K562 (cell line): ENCODE results near the gene CACNA1S. TPM values are rescaled to one million over a fixed set of nuclear protein-coding genes. Genes with fewer than 3 reads are reported as not detected.
A peak's percentile ranks its signal among the peaks of the same experiment; 100 is the strongest.

Source experiments
- BRCA1 ChIP-seq, 2 experiments: fragments of 450-650 bp in 1 of 2; sonication (generic) in 1 of 2; formaldehyde crosslinking in 1 of 2; IDR thresholded peaks; 2 replicates each; pipeline versions ENCODE4 v1.5.0 to v1.6.1; 2017 to 2020; ENCODE audit warnings: mild to moderate bottlenecking in 1 of 2, missing genetic modification reagents in 1 of 2
- DDX20 ChIP-seq: fragments of 450-650 bp; IDR thresholded peaks from 2 replicates; pipeline ENCODE4 v1.6.1; 2016; ENCODE audit warnings: missing genetic modification characterization, low read depth, mild to moderate bottlenecking, missing compliant biosample characterization, moderate library complexity
- FOXM1 ChIP-seq, 2 experiments: fragments of 450-650 bp in 1 of 2; sonication (generic) in 1 of 2; formaldehyde crosslinking in 1 of 2; IDR thresholded peaks; 2 replicates each; pipeline versions ENCODE4 v1.6.1 to v1.9.0; 2017 to 2022; ENCODE audit warnings: low read depth in 2 of 2, mild to moderate bottlenecking in 2 of 2, missing genetic modification reagents in 1 of 2, moderate library complexity in 1 of 2
- GATAD2B ChIP-seq: fragments of 450-650 bp; IDR thresholded peaks from 2 replicates; pipeline ENCODE4 v1.6.1; 2017; ENCODE audit warnings: mild to moderate bottlenecking, borderline replicate concordance
- ILK ChIP-seq: fragments of 450-650 bp; IDR thresholded peaks from 2 replicates; pipeline ENCODE4 v1.6.1; 2016; ENCODE audit warnings: missing genetic modification characterization, low read depth, mild to moderate bottlenecking, missing compliant biosample characterization, moderate library complexity, borderline replicate concordance
- KDM2B ChIP-seq: fragments of 250-450 bp; sonication (Bioruptor Pico); IDR thresholded peaks from 2 replicates; pipeline ENCODE4 v1.8.0; 2021; ENCODE audit warnings: mild to moderate bottlenecking, moderate library complexity
- MAZ ChIP-seq, 2 experiments: fragments of 450-650 bp in 1 of 2; sonication (generic) in 1 of 2; formaldehyde crosslinking; IDR thresholded peaks in 1 of 2; conservative IDR thresholded peaks in 1 of 2; 2 replicates each; pipeline versions ENCODE4 v1.4.0 to v1.5.0; 2020; ENCODE audit warnings: mild to moderate bottlenecking in 1 of 2, missing genetic modification reagents in 1 of 2
- NCOA6 ChIP-seq: fragments of 450-650 bp; IDR thresholded peaks from 2 replicates; pipeline ENCODE4 v1.6.1; 2017; ENCODE audit warnings: mild to moderate bottlenecking
- NRF1 ChIP-seq, 2 experiments: fragments of 450-650 bp; IDR thresholded peaks in 1 of 2; conservative IDR thresholded peaks in 1 of 2; 2 replicates each; pipeline ENCODE4 v1.6.1; 2014; ENCODE audit warnings: mild to moderate bottlenecking in 2 of 2
- PTBP1 ChIP-seq: fragments of 200-400 bp; formaldehyde crosslinking; IDR thresholded peaks from 2 replicates; pipeline ENCODE4 v1.6.1; 2017; ENCODE audit warnings: low read depth, low read length
- RBM34 ChIP-seq: fragments of 200-400 bp; formaldehyde crosslinking; IDR thresholded peaks from 2 replicates; pipeline ENCODE4 v1.6.1; 2018; ENCODE audit warnings: low read length, borderline replicate concordance; ENCODE audit not compliant: insufficient read depth
- RCOR1 ChIP-seq, 2 experiments: IDR thresholded peaks; 2 replicates each; pipeline ENCODE4 v1.6.1; 2012; ENCODE audit warnings: low read depth in 2 of 2, low read length in 2 of 2, borderline replicate concordance in 1 of 2, improper control_type of control experiment in 1 of 2
- TAF1 ChIP-seq: IDR thresholded peaks from 2 replicates; pipeline ENCODE4 v1.6.1; 2011; ENCODE audit warnings: mild to moderate bottlenecking, low read length, moderate library complexity; ENCODE audit not compliant: insufficient read depth, control insufficient read depth, severe bottlenecking; ENCODE audit errors: extremely low read depth
- XRCC5 ChIP-seq: fragments of 200-400 bp; formaldehyde crosslinking; IDR thresholded peaks from 2 replicates; pipeline ENCODE4 v1.6.1; 2017; ENCODE audit warnings: low read depth, mild to moderate bottlenecking, low read length
- ZBTB2 ChIP-seq: fragments of 450-650 bp; IDR thresholded peaks from 2 replicates; pipeline ENCODE4 v1.6.1; 2016; ENCODE audit warnings: antibody characterized with exemption
- ZEB2 ChIP-seq: fragments of 450-650 bp; IDR thresholded peaks from 2 replicates; pipeline ENCODE4 v1.6.1; 2016
- ZFP36 ChIP-seq: fragments of 150-350 bp; IDR thresholded peaks from 2 replicates; pipeline ENCODE4 v1.6.1; 2018; ENCODE audit warnings: low read length, low read depth; ENCODE audit not compliant: partially characterized antibody
- ZNF12 ChIP-seq: sonication (generic); formaldehyde crosslinking; IDR thresholded peaks from 2 replicates; pipeline ENCODE4 v1.4.0; 2020; ENCODE audit warnings: mild to moderate bottlenecking, missing genetic modification reagents
- ZNF124 ChIP-seq: sonication (generic); formaldehyde crosslinking; IDR thresholded peaks from 2 replicates; pipeline ENCODE4 v1.8.1; 2022; ENCODE audit warnings: missing genetic modification reagents
- ZNF280B ChIP-seq: fragments of 250-450 bp; sonication (Bioruptor Pico); IDR thresholded peaks from 2 replicates; pipeline ENCODE4 v1.5.1; 2021; ENCODE audit warnings: mild to moderate bottlenecking
- ZNF282 ChIP-seq: sonication (generic); formaldehyde crosslinking; IDR thresholded peaks from 2 replicates; pipeline ENCODE4 v1.8.1; 2023; ENCODE audit warnings: missing genetic modification reagents
- ZNF79 ChIP-seq: fragments of 250-450 bp; sonication (Bioruptor Pico); IDR thresholded peaks from 2 replicates; pipeline ENCODE4 v1.4.0; 2020; ENCODE audit warnings: low read depth, mild to moderate bottlenecking, moderate library complexity
- polyA plus RNA-seq, 8 experiments: library from polyadenylated mRNA; depleted of rRNA in 4 of 8; stranded (reverse) in 5 of 8; unstranded in 3 of 8; fragments of >200 nt; fragmentation: Nextera tagmentation in 2 of 8; fragmentation: Illumina TruSeq in 1 of 8; extraction: Ambion mirVana in 2 of 8; extraction: Trizol in 1 of 8; gene quantifications; 2 replicates each; pipeline versions ENCODE4 v1.2.1 to v1.2.3, GENCODE V29; 2011 to 2014; ENCODE audit warnings: inconsistent platforms in 1 of 8, missing spikeins in 1 of 8
- total RNA-seq, 7 experiments: library from RNA; depleted of rRNA in 6 of 7; stranded (reverse); fragments of >200 nt in 6 of 7; fragmentation: Illumina TruSeq in 2 of 7; extraction: Trizol in 2 of 7; gene quantifications; 2 replicates each; pipeline versions ENCODE4 v1.2.1 to v1.2.3, GENCODE V29; 2011 to 2021; ENCODE audit warnings: low replicate concordance in 1 of 7

Gene CACNA1S
- total and polyA plus RNA-seq, 9 of the 15 experiments (the other 6 are each of a cell fraction or from before 2014, with no cell fraction given), result not detected

GRCh38 chr1:201085902-201086735 is 26.1 kb downstream of the CACNA1S start (continued):
- TF ChIP-seq MAZ (CRISPR knock-in tag; conservative IDR thresholded peaks at IDR 0.05 in 1 of 2, IDR thresholded peaks at IDR 0.05 in 1 of 2) (no peak), DDX20 (tag) (no peak), TAF1 (no peak), ZEB2 (no peak), FOXM1 (IDR thresholded peaks at IDR 0.05; ENCODE audit: low read depth) (no peak), FOXM1 (CRISPR knock-in tag; IDR thresholded peaks at IDR 0.05; ENCODE audit: low read depth) (no peak), ZFP36 (peak; percentile 20), ZNF124 (CRISPR knock-in tag) (no peak), GATAD2B (no peak), RBM34 (no peak), ILK (tag) (no peak), ZNF280B (CRISPR knock-in tag) (no peak), BRCA1 (IDR thresholded peaks at IDR 0.05) (no peak), BRCA1 (CRISPR knock-in tag; IDR thresholded peaks at IDR 0.05) (no peak), ZNF79 (no peak), ZNF282 (CRISPR knock-in tag) (no peak), KDM2B (no peak), XRCC5 (no peak), ZBTB2 (no peak), RCOR1 (IDR thresholded peaks at IDR 0.05; ENCODE audit: borderline replicate concordance in 1 of 2, low read depth in 2 of 2, low read length in 2 of 2) (0 out of 4 replicates have a peak, but pooled peaks of 1 of the 2 experiments have one; percentile 36), ZNF12 (no peak), NRF1 (conservative IDR thresholded peaks at IDR 0.05 in 1 of 2, IDR thresholded peaks at IDR 0.05 in 1 of 2) (0 out of 4 replicates have a peak, but pooled peaks of 1 of the 2 experiments have one; percentile 8), NCOA6 (no peak), PTBP1 (no peak)
